Osteocyte (in vitro differentiated cells): Measurements from ENCODE around the gene CX3CL1. TPM values are rescaled to one million over a fixed set of nuclear protein-coding genes. Genes with fewer than 3 reads are reported as not detected.

Source experiments
- DNase-seq: peaks from one replicate; pipeline ENCODE4 v3.0.0; 2021; ENCODE audit warnings: mixed read lengths; ENCODE audit not compliant: unreplicated experiment; ENCODE audit errors: extremely low spot score
- H3K27ac Mint-ChIP-seq: one replicate; pipeline ENCODE4 v1.8.0; 2021; ENCODE audit warnings: mild to moderate bottlenecking, mixed read lengths; ENCODE audit not compliant: unreplicated experiment
- H3K27me3 Mint-ChIP-seq: one replicate; pipeline ENCODE4 v1.8.0; 2021; ENCODE audit warnings: mixed read lengths; ENCODE audit not compliant: unreplicated experiment
- H3K36me3 Mint-ChIP-seq: one replicate; pipeline ENCODE4 v1.8.0; 2021; ENCODE audit warnings: mixed read lengths; ENCODE audit not compliant: unreplicated experiment
- H3K4me1 Mint-ChIP-seq: one replicate; pipeline ENCODE4 v1.8.0; 2021; ENCODE audit warnings: mixed read lengths; ENCODE audit not compliant: unreplicated experiment
- H3K4me3 Mint-ChIP-seq: one replicate; pipeline ENCODE4 v1.8.0; 2021; ENCODE audit warnings: mild to moderate bottlenecking, moderate library complexity, mixed read lengths; ENCODE audit not compliant: unreplicated experiment
- H3K9me3 Mint-ChIP-seq: one replicate; pipeline ENCODE4 v1.8.0; 2021; ENCODE audit warnings: mixed read lengths; ENCODE audit not compliant: unreplicated experiment
- total RNA-seq: library from RNA; stranded (reverse); gene quantifications from 2 replicates; pipeline ENCODE4 v1.2.1, GENCODE V29; 2021
- TF ChIP-seq, protein P1 (sequence below): fragments of 200-600 bp; sonication (generic); IDR thresholded peaks from 2 replicates; pipeline ENCODE4 v1.5.0; 2021; ENCODE audit warnings: antibody characterized with exemption, mild to moderate bottlenecking, moderate library complexity

CX3CL1 gene
- total RNA-seq, 1 donor from 2014 or later = 2.3 TPM

DNA sequence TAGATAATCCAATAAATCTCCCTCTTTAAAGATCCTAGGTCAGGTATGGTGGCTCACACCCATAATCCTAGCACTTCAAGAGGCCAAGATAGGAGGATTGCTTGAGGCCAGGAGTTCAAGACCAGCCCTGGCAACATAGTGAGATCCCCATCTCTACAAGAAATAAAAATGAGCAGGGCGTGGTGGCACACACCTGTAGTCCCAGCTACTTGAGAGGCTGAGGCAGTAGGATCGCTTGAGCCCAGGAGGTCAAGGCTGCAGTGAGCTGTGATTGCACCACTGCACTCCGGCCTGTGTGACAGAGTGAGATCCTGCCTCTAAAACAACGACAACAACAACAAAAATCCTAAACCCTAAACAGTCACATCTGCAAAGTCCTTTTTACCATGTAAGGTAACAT is 15.7 kb upstream of the CX3CL1 start:
- DNase-seq = no peak
- H3K4me1 Mint-ChIP-seq = no peaks in the 10 kb centered on the region
- TF ChIP-seq, protein P1, sequence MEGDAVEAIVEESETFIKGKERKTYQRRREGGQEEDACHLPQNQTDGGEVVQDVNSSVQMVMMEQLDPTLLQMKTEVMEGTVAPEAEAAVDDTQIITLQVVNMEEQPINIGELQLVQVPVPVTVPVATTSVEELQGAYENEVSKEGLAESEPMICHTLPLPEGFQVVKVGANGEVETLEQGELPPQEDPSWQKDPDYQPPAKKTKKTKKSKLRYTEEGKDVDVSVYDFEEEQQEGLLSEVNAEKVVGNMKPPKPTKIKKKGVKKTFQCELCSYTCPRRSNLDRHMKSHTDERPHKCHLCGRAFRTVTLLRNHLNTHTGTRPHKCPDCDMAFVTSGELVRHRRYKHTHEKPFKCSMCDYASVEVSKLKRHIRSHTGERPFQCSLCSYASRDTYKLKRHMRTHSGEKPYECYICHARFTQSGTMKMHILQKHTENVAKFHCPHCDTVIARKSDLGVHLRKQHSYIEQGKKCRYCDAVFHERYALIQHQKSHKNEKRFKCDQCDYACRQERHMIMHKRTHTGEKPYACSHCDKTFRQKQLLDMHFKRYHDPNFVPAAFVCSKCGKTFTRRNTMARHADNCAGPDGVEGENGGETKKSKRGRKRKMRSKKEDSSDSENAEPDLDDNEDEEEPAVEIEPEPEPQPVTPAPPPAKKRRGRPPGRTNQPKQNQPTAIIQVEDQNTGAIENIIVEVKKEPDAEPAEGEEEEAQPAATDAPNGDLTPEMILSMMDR = no peak
- H3K27me3 Mint-ChIP-seq = peaks cover 40% of the 10 kb centered on the region
- H3K4me3 Mint-ChIP-seq = no peak overlapping the region
- no peaks in the 10 kb centered on the region for H3K36me3 Mint-ChIP-seq
- H3K9me3 Mint-ChIP-seq = no peaks in the 10 kb centered on the region
- no peak overlapping the region for H3K27ac Mint-ChIP-seq

GRCh38 chr16:57357330-57358085 is 14.8 kb upstream of the CX3CL1 start:
- H3K27me3 Mint-ChIP-seq = peaks cover 39% of the 10 kb centered on the region
- no peaks in the 10 kb centered on the region for H3K4me1 Mint-ChIP-seq
- no peaks in the 10 kb centered on the region for H3K9me3 Mint-ChIP-seq
- H3K27ac Mint-ChIP-seq = no peak overlapping the region
- H3K36me3 Mint-ChIP-seq = no peaks in the 10 kb centered on the region
- no peak for DNase-seq
- TF ChIP-seq, protein P1 = no peak
- no peak overlapping the region for H3K4me3 Mint-ChIP-seq

DNA sequence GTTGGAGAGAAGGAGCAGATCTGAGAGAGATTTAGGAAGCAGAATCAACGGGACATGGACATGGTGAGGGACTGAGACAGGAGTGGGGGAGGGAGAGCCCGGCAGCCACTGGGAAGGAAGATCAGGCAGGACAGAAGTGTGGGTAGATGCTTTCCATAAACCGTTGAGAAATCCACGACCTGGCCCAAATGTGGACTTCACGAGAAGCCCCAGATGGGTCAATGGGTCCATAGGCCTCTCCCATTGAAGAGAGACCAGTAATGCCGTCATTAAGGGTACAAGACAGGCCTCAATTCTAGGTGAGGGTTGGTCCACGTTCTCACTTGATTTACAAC is 14.2 kb upstream of the CX3CL1 start:
- Mint-ChIP-seq H3K27ac (no peak overlapping the region), H3K4me1 (no peaks in the 10 kb centered on the region)
- TF ChIP-seq, protein P1 = no peak

GRCh38 chr16:57358527-57359095 is 13.7 kb upstream of the CX3CL1 start, which contains the start of gene CCL22:
Gene CCL22 (plus strand): TSS chr16:57358783. CDS start chr16:57358817, 34 bp downstream.
- Mint-ChIP-seq H3K9me3 (no peaks in the 10 kb centered on the region), H3K36me3 (no peaks in the 10 kb centered on the region), H3K27ac (no peak within 1 kb of the TSS), H3K4me1 (no peaks in the 10 kb centered on the region), H3K27me3 (peaks cover 38% of the 10 kb centered on the region), H3K4me3 (no peak within 1 kb of the TSS)
- TF ChIP-seq, protein P1 = no peak
- DNase-seq = no peak

More for the DNA sequence above, 14.2 kb upstream of the CX3CL1 start:
- DNase-seq = no peak
- Mint-ChIP-seq H3K36me3 (no peaks in the 10 kb centered on the region), H3K9me3 (no peaks in the 10 kb centered on the region), H3K4me3 (no peak overlapping the region), H3K27me3 (peaks cover 36% of the 10 kb centered on the region)

GRCh38 chr16:57360321-57360935 is 11.9 kb upstream of the CX3CL1 start:
- Mint-ChIP-seq H3K27ac (no peak overlapping the region), H3K36me3 (no peaks in the 10 kb centered on the region), H3K4me1 (no peaks in the 10 kb centered on the region), H3K9me3 (no peaks in the 10 kb centered on the region), H3K27me3 (peaks cover 44% of the 10 kb centered on the region), H3K4me3 (no peak overlapping the region)
- TF ChIP-seq, protein P1 = no peak
- DNase-seq = no peak
